ENCODE data around the gene ATP8A2.
"Not testable (repeated sequence)": the region's sequence is repeated elsewhere in the genome, so short reads cannot be mapped to it uniquely, and the experiment has no call there.

Gene ATP8A2

GRCh38 chr13:25939961-25940687 lies 568.4 kb downstream of the ATP8A2 start:
- DNase-seq = no peak

- DNase-seq = no peak
Measured at GRCh38 chr13:25943081-25943480, 571.3 kb downstream of the ATP8A2 start.

- no peak for DNase-seq
Measured at GRCh38 chr13:25943658-25944057, 571.9 kb downstream of the ATP8A2 start.

GRCh38 chr13:25945596-25945995 lies 573.8 kb downstream of the ATP8A2 start:
- no peak for DNase-seq

GRCh38 chr13:25946321-25946720 lies 574.5 kb downstream of the ATP8A2 start:
- no peak for DNase-seq

GRCh38 chr13:25948910-25949309 lies 577.1 kb downstream of the ATP8A2 start:
- no peak for DNase-seq

- DNase-seq = no peak
Measured at GRCh38 chr13:25951831-25952230, 580.1 kb downstream of the ATP8A2 start.

- DNase-seq = not testable (repeated sequence)
Measured at GRCh38 chr13:25954080-25954479, 582.3 kb downstream of the ATP8A2 start.

GRCh38 chr13:25954943-25955342 lies 583.2 kb downstream of the ATP8A2 start:
- not testable (repeated sequence) for DNase-seq

- DNase-seq = no peak
Measured at GRCh38 chr13:25958986-25959385, 587.2 kb downstream of the ATP8A2 start.

- DNase-seq = no peak
Measured at GRCh38 chr13:25961294-25961693, 589.5 kb downstream of the ATP8A2 start.

- DNase-seq = no peak
Measured at GRCh38 chr13:25963674-25964073, 591.9 kb downstream of the ATP8A2 start.

GRCh38 chr13:25965596-25965995 lies 593.8 kb downstream of the ATP8A2 start:
- DNase-seq = no peak

- DNase-seq = no peak
Measured at GRCh38 chr13:25966086-25966485, 594.3 kb downstream of the ATP8A2 start.

GRCh38 chr13:25967144-25967543 lies 595.4 kb downstream of the ATP8A2 start:
- DNase-seq = no peak

- no peak for DNase-seq
Measured at GRCh38 chr13:25971047-25971446, 599.3 kb downstream of the ATP8A2 start.

- DNase-seq = no peak
Measured at GRCh38 chr13:25971459-25972145, 599.8 kb downstream of the ATP8A2 start.

GRCh38 chr13:25973085-25973484 lies 601.3 kb downstream of the ATP8A2 start:
- DNase-seq = no peak

GRCh38 chr13:25973576-25973975 lies 601.8 kb downstream of the ATP8A2 start:
- DNase-seq = no peak

- no peak for DNase-seq
Measured at GRCh38 chr13:25977216-25977615, 605.4 kb downstream of the ATP8A2 start.

- no peak for DNase-seq
Measured at GRCh38 chr13:25977671-25978070, 605.9 kb downstream of the ATP8A2 start.

GRCh38 chr13:25978961-25979360 lies 607.2 kb downstream of the ATP8A2 start:
- no peak for DNase-seq

GRCh38 chr13:25979371-25979770 lies 607.6 kb downstream of the ATP8A2 start:
- no peak for DNase-seq

GRCh38 chr13:25980255-25980654 lies 608.5 kb downstream of the ATP8A2 start:
- DNase-seq = no peak

- DNase-seq = no peak
Measured at GRCh38 chr13:25981060-25981459, 609.3 kb downstream of the ATP8A2 start.
